PC-3 (cell line): Measurements from ENCODE around the gene ALG6. TPM values are rescaled to one million over a fixed set of nuclear protein-coding genes. Genes with fewer than 3 reads are reported as not detected.

ENCODE experiments used
- ATAC-seq: fragments of 200-7000 bp; cut with Tn5 transposase; 2 replicates; pipeline ENCODE4 v1.9.1; 2020; ENCODE audit warnings: mild to moderate bottlenecking, moderate library complexity
- BruUV-seq: library from RNA; stranded (reverse); fragments of 400-500 nt; replicated peaks from 2 replicates; lab custom pipeline; 2021; lab: Mats Ljungman, UMichigan
- CTCF ChIA-PET: fragments of 300-600 bp; sonication (Branson Sonifier 250); formaldehyde crosslinking; loops from one replicate; lab custom pipeline; 2022; ENCODE audit warnings: antibody characterized with exemption; lab: Charles Lee
- POLR2A ChIA-PET: fragments of 300-600 bp; sonication (Branson Sonifier 250); formaldehyde crosslinking; loops from one replicate; lab custom pipeline; 2022; ENCODE audit warnings: antibody characterized with exemption; ENCODE audit not compliant: unreplicated experiment; lab: Charles Lee
- DNase-seq: peaks from one replicate; pipeline ENCODE4 v3.0.0-alpha.2; 2015
- H2AFZ ChIP-seq: fragments of 300-600 bp; sonication (generic); 2 replicates; pipeline ENCODE4 v1.6.0; 2016; ENCODE audit warnings: antibody characterized with exemption, low read length
- H3F3A ChIP-seq: fragments of 300-600 bp; sonication (generic); one replicate; pipeline ENCODE4 v1.6.0; 2017; ENCODE audit warnings: antibody characterized with exemption, low read length, control low read depth, mild to moderate bottlenecking; ENCODE audit not compliant: unreplicated experiment
- H3K27ac ChIP-seq: fragments of 300-600 bp; sonication (generic); 2 replicates; pipeline ENCODE4 v1.5.1; 2016; ENCODE audit warnings: mild to moderate bottlenecking, low read length
- H3K27me3 ChIP-seq: fragments of 300-600 bp; sonication (generic); 2 replicates; pipeline ENCODE4 v1.6.1; 2016; ENCODE audit warnings: low read length, mixed read lengths
- H3K36me3 ChIP-seq: fragments of 300-600 bp; sonication (generic); 2 replicates; pipeline ENCODE4 v1.6.1; 2016; ENCODE audit warnings: low read depth, mixed run types, low read length, mixed read lengths
- H3K4me1 ChIP-seq: fragments of 300-600 bp; sonication (generic); 2 replicates; pipeline ENCODE4 v1.5.1; 2016; ENCODE audit warnings: low read length; ENCODE audit not compliant: insufficient read depth
- H3K4me2 ChIP-seq: fragments of 300-600 bp; sonication (generic); 2 replicates; pipeline ENCODE4 v1.6.0; 2016; ENCODE audit warnings: low read length
- H3K4me3 ChIP-seq: fragments of 300-600 bp; sonication (generic); 2 replicates; pipeline ENCODE4 v1.5.1; 2016; ENCODE audit warnings: mild to moderate bottlenecking, low read length, mixed read lengths
- H3K79me2 ChIP-seq: fragments of 300-600 bp; sonication (generic); 2 replicates; pipeline ENCODE4 v1.6.1; 2017; ENCODE audit warnings: low read length, mixed read lengths
- H3K9ac ChIP-seq: fragments of 300-600 bp; sonication (generic); 2 replicates; pipeline ENCODE4 v1.6.0; 2016; ENCODE audit warnings: mild to moderate bottlenecking, low read length
- H3K9me2 ChIP-seq: fragments of 300-600 bp; sonication (generic); replicated peaks from 2 replicates; pipeline ENCODE4 v1.6.1; 2016; ENCODE audit warnings: mixed run types, low read length, mixed read lengths
- H3K9me3 ChIP-seq: fragments of 300-600 bp; sonication (generic); 2 replicates; pipeline ENCODE4 v1.6.1; 2016; ENCODE audit warnings: low read length, mixed read lengths
- H4K20me1 ChIP-seq: fragments of 300-600 bp; sonication (generic); 2 replicates; pipeline ENCODE4 v1.6.1; 2016; ENCODE audit warnings: low read length, mixed read lengths
- EZH2 ChIP-seq: fragments of 300-600 bp; sonication (generic); IDR thresholded peaks from one replicate; pipeline ENCODE4 v1.6.1; 2017; ENCODE audit warnings: antibody characterized with exemption, mild to moderate bottlenecking, low read length; ENCODE audit not compliant: unreplicated experiment
- EZH2phosphoT487 ChIP-seq: fragments of 300-600 bp; sonication (generic); IDR thresholded peaks from 2 replicates; pipeline ENCODE4 v1.6.1; 2018; ENCODE audit warnings: mild to moderate bottlenecking, antibody characterized with exemption, low read length, borderline replicate concordance
- intact Hi-C: fragments of 100-400 bp; cut with micrococcal nuclease; formaldehyde crosslinking; loops from 2 replicates; pipeline ENCODE4 v1.9.0; 2023
- total RNA-seq: library from RNA; depleted of rRNA; stranded (reverse); fragments of >200 nt; gene quantifications from 2 replicates; pipeline ENCODE4 v1.2.3, GENCODE V29; 2014
- TF ChIP-seq, protein P1 (sequence below): fragments of 300-600 bp; sonication (generic); conservative IDR thresholded peaks from 2 replicates; pipeline ENCODE4 v1.5.1; 2017; ENCODE audit warnings: antibody characterized with exemption, low read depth, mild to moderate bottlenecking, low read length

The ALG6 gene
- total RNA-seq, 1 experiment from 2014 or later, result 17.3 TPM

DNA sequence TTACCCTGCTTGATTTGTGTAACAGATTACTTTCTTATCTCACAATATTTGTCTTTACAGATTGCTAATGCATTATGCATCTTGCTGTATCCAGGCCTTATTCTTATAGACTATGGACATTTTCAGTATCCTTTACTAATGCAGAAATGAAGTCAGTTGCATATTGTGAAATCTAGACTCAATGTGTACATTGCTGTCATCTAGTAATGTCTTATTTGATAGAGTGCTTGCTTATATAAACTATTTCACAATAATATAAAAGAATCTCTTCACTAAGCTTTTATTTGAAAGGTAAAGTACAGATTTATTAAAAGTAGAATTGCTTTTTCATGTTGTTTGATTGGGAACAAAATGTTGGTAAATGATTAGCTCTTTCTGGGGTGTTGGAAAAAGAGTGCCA is 39.6 kb downstream of the ALG6 start:
- DNase-seq (no peak), ATAC-seq (no peak)
- Histone ChIP-seq H3K79me2 (no peaks in the 10 kb centered on the region), H3K9ac (no peak overlapping the region), H3K4me1 (peaks cover 27% of the 10 kb centered on the region), H3K36me3 (no peaks in the 10 kb centered on the region), H3K4me3 (no peak overlapping the region), H2AFZ (no peak overlapping the region), H4K20me1 (no peaks in the 10 kb centered on the region), H3K9me3 (no peaks in the 10 kb centered on the region), H3K27me3 (no peaks in the 10 kb centered on the region), H3K4me2 (no peak overlapping the region), H3K27ac (no peak overlapping the region), H3F3A (no peaks in the 10 kb centered on the region), H3K9me2 (no peaks in the 10 kb centered on the region)
- no TSS peak for BruUV-seq
- TF ChIP-seq EZH2 (no peak), EZH2phosphoT487 (no peak)
- TF ChIP-seq, protein P1, sequence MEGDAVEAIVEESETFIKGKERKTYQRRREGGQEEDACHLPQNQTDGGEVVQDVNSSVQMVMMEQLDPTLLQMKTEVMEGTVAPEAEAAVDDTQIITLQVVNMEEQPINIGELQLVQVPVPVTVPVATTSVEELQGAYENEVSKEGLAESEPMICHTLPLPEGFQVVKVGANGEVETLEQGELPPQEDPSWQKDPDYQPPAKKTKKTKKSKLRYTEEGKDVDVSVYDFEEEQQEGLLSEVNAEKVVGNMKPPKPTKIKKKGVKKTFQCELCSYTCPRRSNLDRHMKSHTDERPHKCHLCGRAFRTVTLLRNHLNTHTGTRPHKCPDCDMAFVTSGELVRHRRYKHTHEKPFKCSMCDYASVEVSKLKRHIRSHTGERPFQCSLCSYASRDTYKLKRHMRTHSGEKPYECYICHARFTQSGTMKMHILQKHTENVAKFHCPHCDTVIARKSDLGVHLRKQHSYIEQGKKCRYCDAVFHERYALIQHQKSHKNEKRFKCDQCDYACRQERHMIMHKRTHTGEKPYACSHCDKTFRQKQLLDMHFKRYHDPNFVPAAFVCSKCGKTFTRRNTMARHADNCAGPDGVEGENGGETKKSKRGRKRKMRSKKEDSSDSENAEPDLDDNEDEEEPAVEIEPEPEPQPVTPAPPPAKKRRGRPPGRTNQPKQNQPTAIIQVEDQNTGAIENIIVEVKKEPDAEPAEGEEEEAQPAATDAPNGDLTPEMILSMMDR, result no peak
- POLR2A ChIA-PET, result no interaction called here
- CTCF ChIA-PET, result no interaction called here
- intact Hi-C loops, result no loop called here

DNA sequence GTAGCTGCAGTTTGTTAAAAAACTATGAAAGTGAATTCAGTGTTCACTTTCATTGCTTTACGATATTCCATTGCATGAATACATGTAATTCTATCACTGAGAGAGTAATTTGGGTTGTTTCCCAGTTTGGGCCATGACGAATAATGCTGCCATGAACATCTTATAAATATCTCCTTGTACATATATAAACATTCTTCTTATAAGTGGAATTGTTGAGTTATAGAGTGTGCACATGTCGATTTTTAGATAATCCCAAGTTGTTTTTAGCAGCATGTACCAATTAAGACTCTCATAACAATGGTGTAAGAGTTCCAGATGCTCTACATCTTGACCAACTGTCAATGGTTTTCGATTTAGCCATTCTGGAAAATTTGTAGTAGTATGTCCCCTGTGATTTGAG is 40.9 kb downstream of the ALG6 start:
- no peak for DNase-seq
- ChIA-PET CTCF (no interaction called here), POLR2A (no interaction called here)
- Histone ChIP-seq H3K27me3 (no peaks in the 10 kb centered on the region), H2AFZ (no peak overlapping the region), H3K36me3 (no peaks in the 10 kb centered on the region), H3K4me1 (peaks cover 23% of the 10 kb centered on the region), H3K9me2 (no peaks in the 10 kb centered on the region), H3K9ac (no peak overlapping the region), H3K4me2 (no peak overlapping the region), H3K79me2 (no peaks in the 10 kb centered on the region), H3K4me3 (no peak overlapping the region), H3K27ac (no peak overlapping the region), H4K20me1 (no peaks in the 10 kb centered on the region), H3F3A (no peaks in the 10 kb centered on the region), H3K9me3 (no peaks in the 10 kb centered on the region)
- no peak for ATAC-seq
- no TSS peak for BruUV-seq
- TF ChIP-seq EZH2phosphoT487 (no peak), EZH2 (no peak)
- TF ChIP-seq, protein P1, result no peak
- intact Hi-C loops, result no loop called here

DNA sequence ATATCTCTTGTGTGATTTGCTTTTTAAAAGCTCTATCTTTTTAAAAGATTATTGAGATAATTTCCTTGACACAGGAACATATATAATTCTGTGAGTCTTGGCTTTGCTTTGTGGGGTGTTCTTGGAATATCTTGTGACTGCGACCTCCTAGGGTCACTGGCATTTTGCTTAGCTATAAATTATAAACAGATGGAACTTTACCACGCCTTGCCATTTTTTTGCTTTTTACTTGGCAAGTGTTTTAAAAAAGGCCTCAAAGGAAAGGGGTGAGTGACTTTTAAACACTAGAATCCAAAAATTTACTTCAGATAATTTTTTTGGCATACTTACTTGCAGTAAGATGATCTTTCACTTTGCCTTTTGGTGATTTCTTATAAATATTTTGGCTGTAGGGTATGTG is 43.6 kb downstream of the ALG6 start:
- TF ChIP-seq EZH2, result no peak
- TF ChIP-seq, protein P1, result no peak
- Histone ChIP-seq H3K9me3 (no peaks in the 10 kb centered on the region), H3K9me2 (no peaks in the 10 kb centered on the region), H3K79me2 (no peaks in the 10 kb centered on the region), H4K20me1 (no peaks in the 10 kb centered on the region), H2AFZ (no peak overlapping the region), H3K27me3 (no peaks in the 10 kb centered on the region), H3K4me3 (no peak overlapping the region), H3K4me1 (peaks cover 3% of the 10 kb centered on the region; the same call in 1 of the 2 replicates), H3K9ac (no peak overlapping the region), H3K4me2 (no peak overlapping the region), H3F3A (no peaks in the 10 kb centered on the region), H3K36me3 (no peaks in the 10 kb centered on the region), H3K27ac (no peak overlapping the region)
- intact Hi-C loops, result no loop called here
- no peak for ATAC-seq
- no TSS peak for BruUV-seq
- no peak for DNase-seq
- ChIA-PET CTCF (no interaction called here), POLR2A (no interaction called here)
